PC-9 (cell line): ENCODE measurements around the gene SUFU. TPM values are rescaled to one million over a fixed set of nuclear protein-coding genes. Genes with fewer than 3 reads are reported as not detected.
A peak's percentile ranks its signal among the peaks of the same experiment; 100 is the strongest.

ENCODE experiments used
- BruUV-seq: library from RNA; stranded (reverse); fragments of 400-500 nt; replicated peaks from 2 replicates; lab custom pipeline; 2021; lab: Mats Ljungman, UMichigan
- CTCF ChIA-PET: fragments of 300-600 bp; sonication (Branson Sonifier 250); formaldehyde crosslinking; loops from one replicate; lab custom pipeline; 2022; ENCODE audit warnings: antibody characterized with exemption; lab: Charles Lee
- POLR2A ChIA-PET: fragments of 300-600 bp; sonication (Branson Sonifier 250); formaldehyde crosslinking; loops from one replicate; lab custom pipeline; 2022; ENCODE audit warnings: antibody characterized with exemption; ENCODE audit not compliant: unreplicated experiment; lab: Charles Lee
- DNase-seq, 2 experiments: peaks; one replicate each; pipeline versions ENCODE4 v3.0.0 to v3.0.0-alpha.2; 2015 to 2022; ENCODE audit warnings: mixed read lengths in 1 of 2
- H2AFZ ChIP-seq: fragments of 200-600 bp; sonication (generic); 2 replicates; pipeline ENCODE4 v1.8.1; 2017; ENCODE audit warnings: antibody characterized with exemption
- H3F3A ChIP-seq: fragments of 200-600 bp; sonication (generic); 2 replicates; pipeline ENCODE4 v1.8.1; 2017; ENCODE audit warnings: antibody characterized with exemption, mild to moderate bottlenecking, low read depth; ENCODE audit not compliant: insufficient read depth
- H3K27ac ChIP-seq: fragments of 200-600 bp; sonication (generic); 2 replicates; pipeline ENCODE4 v1.6.1; 2016; ENCODE audit warnings: mixed run types
- H3K27me3 ChIP-seq: fragments of 200-600 bp; sonication (generic); 2 replicates; pipeline ENCODE4 v1.6.1; 2016; ENCODE audit warnings: low read depth, mixed run types; ENCODE audit not compliant: insufficient read depth
- H3K36me3 ChIP-seq: fragments of 200-600 bp; sonication (generic); 2 replicates; pipeline ENCODE4 v1.6.1; 2016; ENCODE audit warnings: low read depth, mixed run types
- H3K4me1 ChIP-seq: fragments of 200-600 bp; sonication (generic); replicated peaks from 2 replicates; pipeline ENCODE4 v1.6.1; 2016; ENCODE audit warnings: mixed run types; ENCODE audit not compliant: insufficient read depth
- H3K4me2 ChIP-seq: fragments of 200-600 bp; sonication (generic); 2 replicates; pipeline ENCODE4 v1.6.1; 2017; ENCODE audit warnings: mixed run types
- H3K4me3 ChIP-seq: fragments of 200-600 bp; sonication (generic); 2 replicates; pipeline ENCODE4 v1.6.1; 2016; ENCODE audit warnings: mixed run types
- H3K79me2 ChIP-seq: fragments of 200-600 bp; sonication (generic); 2 replicates; pipeline ENCODE4 v1.6.1; 2017; ENCODE audit warnings: low read depth, mixed run types
- H3K9me2 ChIP-seq: fragments of 200-600 bp; sonication (generic); 2 replicates; pipeline ENCODE4 v1.8.1; 2017; ENCODE audit warnings: mild to moderate bottlenecking; ENCODE audit not compliant: insufficient read depth
- H3K9me3 ChIP-seq: fragments of 200-600 bp; sonication (generic); 2 replicates; pipeline ENCODE4 v1.8.1; 2016; ENCODE audit warnings: low read depth; ENCODE audit not compliant: insufficient read depth
- H4K20me1 ChIP-seq: fragments of 200-600 bp; sonication (generic); 2 replicates; pipeline ENCODE4 v1.8.1; 2017; ENCODE audit not compliant: insufficient read depth
- EZH2 ChIP-seq: fragments of 200-600 bp; sonication (generic); IDR thresholded peaks from 2 replicates; pipeline ENCODE4 v1.8.0; 2017; ENCODE audit warnings: antibody characterized with exemption, low read depth
- intact Hi-C: fragments of 100-400 bp; cut with micrococcal nuclease; formaldehyde crosslinking; loops from one replicate; pipeline ENCODE4 v1.10.0; 2022; ENCODE audit not compliant: unreplicated experiment
- total RNA-seq: library from RNA; stranded (reverse); gene quantifications from 2 replicates; pipeline ENCODE4 v1.2.3, GENCODE V29; 2021
- TF ChIP-seq, protein P1 (sequence below): fragments of 200-600 bp; sonication (generic); conservative IDR thresholded peaks from 2 replicates; pipeline ENCODE4 v1.6.1; 2017; ENCODE audit warnings: mixed run types, antibody characterized with exemption, mild to moderate bottlenecking, moderate library complexity

Gene SUFU
- total RNA-seq, 1 experiment from 2014 or later: 20.2 TPM

DNA sequence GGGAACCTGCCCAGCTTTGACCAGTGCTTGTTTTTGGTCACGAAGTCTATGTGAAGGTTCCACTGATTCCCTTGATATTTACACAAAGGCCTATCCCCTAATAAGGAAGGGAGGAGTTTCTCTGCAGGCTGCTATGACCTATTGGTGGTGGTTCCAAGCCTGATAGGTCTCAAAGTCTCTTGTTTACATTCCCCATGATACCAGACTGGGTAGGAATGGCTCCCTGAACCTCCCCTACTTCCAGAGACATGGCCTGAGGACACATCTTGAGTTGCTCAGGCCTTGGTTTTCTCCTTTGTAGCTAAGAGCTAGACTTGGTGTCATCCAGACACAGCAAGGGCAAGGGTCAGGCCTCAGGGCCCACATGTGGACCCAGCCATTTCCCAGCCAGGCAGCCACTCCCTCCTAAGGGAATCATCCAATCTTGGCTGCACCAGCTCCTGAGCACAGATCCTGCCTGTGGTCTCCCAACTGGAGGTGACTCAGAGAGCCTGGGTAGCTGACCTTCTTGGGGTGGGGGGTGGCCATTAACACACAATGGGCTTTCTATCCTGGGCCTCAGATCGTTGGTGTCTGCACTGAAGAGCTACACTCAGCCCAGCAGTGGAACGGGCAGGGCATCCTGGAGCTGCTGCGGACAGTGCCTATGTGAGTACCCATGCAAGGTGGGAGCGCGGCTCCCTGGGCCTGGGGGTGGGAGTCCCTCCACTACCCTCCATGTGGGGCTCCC lies 89.5 kb downstream of the SUFU start:
- Histone ChIP-seq H3K36me3 (no peaks in the 10 kb centered on the region), H3K27ac (0 out of 2 replicates have a peak overlapping the region, but pooled peaks have one; percentile 19), H3K9me2 (no peaks in the 10 kb centered on the region), H3K27me3 (no peaks in the 10 kb centered on the region), H3F3A (no peaks in the 10 kb centered on the region), H2AFZ (no peak overlapping the region), H3K4me1 (no peaks in the 10 kb centered on the region), H4K20me1 (no peaks in the 10 kb centered on the region), H3K4me3 (no peak overlapping the region), H3K9me3 (no peaks in the 10 kb centered on the region), H3K4me2 (no peak overlapping the region), H3K79me2 (no peaks in the 10 kb centered on the region)
- no TSS peak for BruUV-seq
- DNase-seq: no peak
- TF ChIP-seq EZH2: no peak
- TF ChIP-seq, protein P1, sequence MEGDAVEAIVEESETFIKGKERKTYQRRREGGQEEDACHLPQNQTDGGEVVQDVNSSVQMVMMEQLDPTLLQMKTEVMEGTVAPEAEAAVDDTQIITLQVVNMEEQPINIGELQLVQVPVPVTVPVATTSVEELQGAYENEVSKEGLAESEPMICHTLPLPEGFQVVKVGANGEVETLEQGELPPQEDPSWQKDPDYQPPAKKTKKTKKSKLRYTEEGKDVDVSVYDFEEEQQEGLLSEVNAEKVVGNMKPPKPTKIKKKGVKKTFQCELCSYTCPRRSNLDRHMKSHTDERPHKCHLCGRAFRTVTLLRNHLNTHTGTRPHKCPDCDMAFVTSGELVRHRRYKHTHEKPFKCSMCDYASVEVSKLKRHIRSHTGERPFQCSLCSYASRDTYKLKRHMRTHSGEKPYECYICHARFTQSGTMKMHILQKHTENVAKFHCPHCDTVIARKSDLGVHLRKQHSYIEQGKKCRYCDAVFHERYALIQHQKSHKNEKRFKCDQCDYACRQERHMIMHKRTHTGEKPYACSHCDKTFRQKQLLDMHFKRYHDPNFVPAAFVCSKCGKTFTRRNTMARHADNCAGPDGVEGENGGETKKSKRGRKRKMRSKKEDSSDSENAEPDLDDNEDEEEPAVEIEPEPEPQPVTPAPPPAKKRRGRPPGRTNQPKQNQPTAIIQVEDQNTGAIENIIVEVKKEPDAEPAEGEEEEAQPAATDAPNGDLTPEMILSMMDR: no peak
- ChIA-PET CTCF (interaction anchor here (0.6 kb wide), 1 partner anchor 14 kb away, joined by 5 read pairs; no protein-coding TSS in a partner anchor), POLR2A (no interaction called here)
- intact Hi-C loops: no loop called here

DNA sequence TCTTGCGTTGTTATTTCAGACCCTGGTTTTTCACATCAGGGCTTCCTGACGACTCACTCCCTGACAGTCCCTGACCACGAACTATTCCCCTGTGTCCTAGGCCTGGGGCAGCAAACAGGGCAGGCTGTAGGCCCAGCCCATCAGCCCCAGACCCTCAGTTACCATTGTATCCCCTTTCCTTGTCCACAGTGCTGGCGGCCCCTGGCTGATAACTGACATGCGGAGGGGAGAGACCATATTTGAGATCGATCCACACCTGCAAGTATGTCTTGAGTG lies 90.0 kb downstream of the SUFU start:
- intact Hi-C loops: no loop called here
- ChIA-PET CTCF (no interaction called here), POLR2A (no interaction called here)
- Histone ChIP-seq H3K9me2 (no peaks in the 10 kb centered on the region), H3K27ac (no peak overlapping the region), H2AFZ (no peak overlapping the region), H3K27me3 (no peaks in the 10 kb centered on the region), H3K4me3 (no peak overlapping the region), H3F3A (no peaks in the 10 kb centered on the region), H3K4me1 (no peaks in the 10 kb centered on the region), H3K36me3 (no peaks in the 10 kb centered on the region), H3K4me2 (no peak overlapping the region), H3K9me3 (no peaks in the 10 kb centered on the region), H3K79me2 (no peaks in the 10 kb centered on the region), H4K20me1 (no peaks in the 10 kb centered on the region)
- no TSS peak for BruUV-seq
- DNase-seq: no peak
- TF ChIP-seq, protein P1: no peak
- no peak for TF ChIP-seq EZH2

DNA sequence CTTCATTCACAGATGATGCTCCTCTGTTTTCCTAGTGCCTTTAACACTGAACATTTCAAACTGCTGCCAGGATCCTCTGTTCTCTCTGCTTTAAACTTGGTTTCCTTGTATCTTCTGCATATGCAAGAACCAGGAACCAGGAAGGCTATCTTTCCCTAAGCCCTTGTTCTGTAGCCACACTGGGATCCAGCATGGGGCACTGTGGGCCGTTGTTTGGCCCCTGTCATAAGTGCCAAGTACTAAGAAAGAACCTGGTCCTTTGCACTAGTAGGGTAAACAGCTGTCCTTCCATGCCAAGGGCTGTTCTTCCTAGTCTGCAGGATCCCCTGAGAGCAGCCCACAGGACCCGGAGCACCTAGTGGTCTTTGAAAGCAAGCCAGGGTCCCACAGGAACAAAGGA lies 91.5 kb downstream of the SUFU start:
- no peaks in the 10 kb centered on the region for H3F3A ChIP-seq
- no peaks in the 10 kb centered on the region for H4K20me1 ChIP-seq
- H3K27me3 ChIP-seq: no peaks in the 10 kb centered on the region
- no peak for TF ChIP-seq EZH2
- TF ChIP-seq, protein P1: no peak
- ChIA-PET CTCF (interaction anchor here (1.1 kb wide), 1 partner anchor 50 kb away, joined by 4 read pairs; no protein-coding TSS in a partner anchor), POLR2A (no interaction called here)
- no peaks in the 10 kb centered on the region for H3K36me3 ChIP-seq
- no peak for DNase-seq
- no peak overlapping the region for H3K4me3 ChIP-seq
- no peak overlapping the region for H3K27ac ChIP-seq
- H2AFZ ChIP-seq: no peak overlapping the region
- no peaks in the 10 kb centered on the region for H3K9me3 ChIP-seq
- no peaks in the 10 kb centered on the region for H3K79me2 ChIP-seq
- intact Hi-C loops: no loop called here
- H3K4me1 ChIP-seq: no peaks in the 10 kb centered on the region
- BruUV-seq: no TSS peak
- H3K4me2 ChIP-seq: no peak overlapping the region
- H3K9me2 ChIP-seq: no peaks in the 10 kb centered on the region
